SK-N-SH (cell line): ENCODE data around the gene KRT13. TPM values are rescaled to one million over a fixed set of nuclear protein-coding genes. Genes with fewer than 3 reads are reported as not detected.

Experiments
- CTCF ChIA-PET: fragments of 300-600, 350-600 bp; formaldehyde crosslinking; extraction: SDS; loops from one replicate; lab custom pipeline; 2021; lab: Yijun Ruan, JAX
- POLR2A ChIA-PET: fragments of 350-600 bp; sonication (Branson Sonifier 250); formaldehyde crosslinking; extraction: SDS; loops from one replicate; lab custom pipeline; 2020; ENCODE audit warnings: antibody characterized with exemption, inconsistent platforms; lab: Yijun Ruan, JAX
- DNase-seq: peaks from one replicate; pipeline ENCODE4 v3.0.0; 2012
- H2AFZ ChIP-seq: fragments of 200-600 bp; sonication (generic); 2 replicates; pipeline ENCODE4 v1.8.1; 2016; ENCODE audit warnings: antibody characterized with exemption, mild to moderate bottlenecking, low read depth
- H3F3A ChIP-seq: fragments of 200-600 bp; sonication (generic); replicated peaks from 2 replicates; pipeline ENCODE3; 2016; ENCODE audit warnings: antibody characterized with exemption, mild to moderate bottlenecking; ENCODE audit not compliant: insufficient read depth
- H3K27ac ChIP-seq, 2 experiments: fragments of 200-500 bp in 1 of 2; fragments of 200-600 bp in 1 of 2; sonication (Bioruptor generic) in 1 of 2; sonication (generic), shearing (Covaris generic) in 1 of 2; 2 replicates each; pipeline versions ENCODE4 v1.5.1 to v1.6.1; 2014 to 2016; ENCODE audit warnings: low read depth in 2 of 2, inconsistent platforms in 1 of 2, low read length in 1 of 2, mild to moderate bottlenecking in 1 of 2, mixed read lengths in 1 of 2
- H3K27me3 ChIP-seq: fragments of 200-600 bp; sonication (generic), shearing (Covaris generic); 2 replicates; pipeline ENCODE4 v1.6.1; 2016; ENCODE audit warnings: mixed run types; ENCODE audit not compliant: insufficient read depth
- H3K36me3 ChIP-seq, 2 experiments: fragments of 200-500 bp in 1 of 2; fragments of 200-600 bp in 1 of 2; sonication (Bioruptor generic) in 1 of 2; sonication (generic) in 1 of 2; replicated peaks in 1 of 2; 2 replicates each; pipeline versions ENCODE3 to v1.5.1; 2014 to 2016; ENCODE audit warnings: low read length in 1 of 2, mild to moderate bottlenecking in 1 of 2; ENCODE audit not compliant: insufficient read depth in 2 of 2, control insufficient read depth in 1 of 2
- H3K4me1 ChIP-seq, 2 experiments: fragments of 200-500 bp in 1 of 2; fragments of 200-600 bp in 1 of 2; sonication (Bioruptor generic) in 1 of 2; sonication (generic), shearing (Covaris generic) in 1 of 2; 2 replicates each; pipeline versions ENCODE4 v1.5.1 to v1.6.1; 2014 to 2016; ENCODE audit warnings: low read depth in 1 of 2, low read length in 1 of 2, mixed run types in 1 of 2; ENCODE audit not compliant: insufficient read depth in 2 of 2, control insufficient read depth in 1 of 2
- H3K4me2 ChIP-seq: fragments of 200-600 bp; sonication (generic), shearing (Covaris generic); 2 replicates; pipeline ENCODE4 v1.6.1; 2017; ENCODE audit warnings: mixed run types
- H3K4me3 ChIP-seq, 2 experiments: fragments of 200-500 bp in 1 of 2; fragments of 200-600 bp in 1 of 2; sonication (Bioruptor generic) in 1 of 2; sonication (generic), shearing (Covaris generic) in 1 of 2; 2 replicates each; pipeline versions ENCODE4 v1.5.1 to v1.8.1; 2014 to 2016; ENCODE audit warnings: low read depth in 2 of 2, inconsistent platforms in 1 of 2, low read length in 1 of 2, mild to moderate bottlenecking in 1 of 2, mixed read lengths in 1 of 2, moderate library complexity in 1 of 2
- H3K79me2 ChIP-seq: fragments of 200-600 bp; sonication (generic); 2 replicates; pipeline ENCODE4 v1.8.1; 2017; ENCODE audit warnings: mild to moderate bottlenecking; ENCODE audit not compliant: insufficient read depth
- H3K9ac ChIP-seq: fragments of 200-600 bp; sonication (generic); 2 replicates; pipeline ENCODE4 v1.6.1; 2017; ENCODE audit warnings: mixed run types
- H3K9me2 ChIP-seq: fragments of 200-600 bp; sonication (generic); 2 replicates; pipeline ENCODE4 v1.6.1; 2017; ENCODE audit warnings: mixed run types
- H3K9me3 ChIP-seq: fragments of 200-600 bp; sonication (generic); 2 replicates; pipeline ENCODE4 v1.6.1; 2017; ENCODE audit warnings: mixed run types, mild to moderate bottlenecking, moderate library complexity
- H4K20me1 ChIP-seq: fragments of 200-600 bp; sonication (generic); 2 replicates; pipeline ENCODE4 v1.6.1; 2017; ENCODE audit warnings: mild to moderate bottlenecking, mixed run types; ENCODE audit not compliant: insufficient read depth
- CTCF ChIP-seq: fragments of 200-600 bp; sonication (generic); IDR thresholded peaks from 2 replicates; pipeline ENCODE4 v1.6.1; 2017; ENCODE audit warnings: antibody characterized with exemption, mild to moderate bottlenecking, moderate library complexity
- ELF1 ChIP-seq: IDR thresholded peaks from 2 replicates; pipeline ENCODE4 v1.4.0; 2012
- EP300 ChIP-seq, 2 experiments: IDR thresholded peaks; 2 replicates each; pipeline versions ENCODE4 v1.4.0 to v1.6.1; 2012; ENCODE audit warnings: borderline replicate concordance in 1 of 2, low read depth in 1 of 2, low read length in 1 of 2
- FOSL2 ChIP-seq: IDR thresholded peaks from 2 replicates; pipeline ENCODE4 v1.4.0; 2012; ENCODE audit warnings: low read depth, mild to moderate bottlenecking, moderate library complexity, borderline replicate concordance
- GABPA ChIP-seq: IDR thresholded peaks from 2 replicates; pipeline ENCODE4 v1.4.0; 2012; ENCODE audit warnings: low read depth, mild to moderate bottlenecking
- IRF3 ChIP-seq: fragments of 150-350 bp; IDR thresholded peaks from 2 replicates; pipeline ENCODE4 v1.6.1; 2016; ENCODE audit warnings: mild to moderate bottlenecking, low read depth, low read length
- MXI1 ChIP-seq: IDR thresholded peaks from 2 replicates; pipeline ENCODE4 v1.6.1; 2012; ENCODE audit warnings: mild to moderate bottlenecking, low read depth, low read length, improper control_type of control experiment
- RCOR1 ChIP-seq: fragments of 150-350 bp; IDR thresholded peaks from 2 replicates; pipeline ENCODE4 v1.6.1; 2017; ENCODE audit warnings: antibody characterized with exemption, low read length
- REST ChIP-seq: IDR thresholded peaks from 2 replicates; pipeline ENCODE4 v1.6.1; 2012; ENCODE audit warnings: mild to moderate bottlenecking, low read depth, low read length, moderate library complexity
- RFX5 ChIP-seq: IDR thresholded peaks from 2 replicates; pipeline ENCODE4 v1.6.1; 2012; ENCODE audit warnings: mild to moderate bottlenecking, improper control_type of control experiment, low read length
- RXRA ChIP-seq: IDR thresholded peaks from 2 replicates; pipeline ENCODE4 v1.4.0; 2012; ENCODE audit warnings: low read depth, mild to moderate bottlenecking, borderline replicate concordance
- TCF12 ChIP-seq: IDR thresholded peaks from 2 replicates; pipeline ENCODE4 v1.4.0; 2012
- USF2 ChIP-seq: fragments of 150-350 bp; IDR thresholded peaks from 2 replicates; pipeline ENCODE4 v1.6.1; 2017; ENCODE audit warnings: antibody characterized with exemption, low read length, low read depth, borderline replicate concordance
- ZBTB33 ChIP-seq: IDR thresholded peaks from 2 replicates; pipeline ENCODE4 v1.4.0; 2012; ENCODE audit warnings: low read depth, borderline replicate concordance
- WGBS: methylation state at CpG from one replicate; pipeline ENCODE4 v1.1.6; 2017; ENCODE audit warnings: low lambda C conversion rate; 5-methylcytosine and 5-hydroxymethylcytosine counted together
- polyA plus RNA-seq, 3 experiments: library from polyadenylated mRNA; depleted of rRNA; stranded (reverse); fragments of >200 nt; gene quantifications; 2 replicates each; pipeline ENCODE4 v1.2.3, GENCODE V29; 2012

Gene KRT13
- polyA plus RNA-seq, 1 of the 3 experiments (the other 2 are of a cell fraction), result 0.39 TPM

GRCh38 chr17:41480136-41480535, 25.3 kb downstream of the KRT13 start:
- H3K79me2 ChIP-seq, result no peaks in the 10 kb centered on the region
- H3K27ac ChIP-seq, result no peak overlapping the region
- no peak overlapping the region for H3K9ac ChIP-seq
- DNase-seq, result no peak
- H4K20me1 ChIP-seq, result no peaks in the 10 kb centered on the region
- no peak for TF ChIP-seq IRF3
- no peak for TF ChIP-seq ZBTB33
- no peak for TF ChIP-seq USF2
- TF ChIP-seq FOSL2, result no peak
- TF ChIP-seq, all 33 proteins: peak for 0
- POLR2A ChIA-PET, result no interaction called here
- peaks cover 0 to 14% of the 10 kb centered on the region in 2 experiments; a peak in 1 of 4 replicates for H3K4me1 ChIP-seq
- no peaks in the 10 kb centered on the region for H3K9me2 ChIP-seq
- no peaks in the 10 kb centered on the region for H3F3A ChIP-seq
- WGBS, result 19% methylated on average over 2 of the region's 2 CpGs
- H3K27me3 ChIP-seq, result no peaks in the 10 kb centered on the region
- H3K9me3 ChIP-seq, result no peaks in the 10 kb centered on the region
- no peaks in the 10 kb centered on the region for H3K36me3 ChIP-seq
- CTCF ChIA-PET, result interaction anchor here (1.1 to 1.4 kb wide), 4 partner anchors 32 to 74 kb away, joined by 3 read pairs; no protein-coding TSS in a partner anchor
- H3K4me3 ChIP-seq, result no peak overlapping the region
- no peak overlapping the region for H3K4me2 ChIP-seq
- no peak overlapping the region for H2AFZ ChIP-seq

- Histone ChIP-seq H3K9me3 (no peaks in the 10 kb centered on the region), H3K27ac (no peak overlapping the region), H3K4me1 (peaks cover 0 to under 1% of the 10 kb centered on the region in 2 experiments; a peak in 1 of 4 replicates), H4K20me1 (no peaks in the 10 kb centered on the region), H3K4me3 (no peak overlapping the region), H3K36me3 (no peaks in the 10 kb centered on the region), H3K9me2 (no peaks in the 10 kb centered on the region), H3K9ac (no peak overlapping the region), H3F3A (no peaks in the 10 kb centered on the region), H3K27me3 (no peaks in the 10 kb centered on the region), H2AFZ (no peak overlapping the region), H3K4me2 (no peak overlapping the region), H3K79me2 (no peaks in the 10 kb centered on the region)
- CTCF ChIA-PET, result interaction anchor here (0.9 to 1.1 kb wide), 2 partner anchors 11 to 71 kb away, joined by 3 read pairs; partner anchors contain the start of gene KRT32
- no peak for DNase-seq
- WGBS, result 81% methylated on average over 2 of the region's 8 CpGs
- POLR2A ChIA-PET, result no interaction called here
- no peak for TF ChIP-seq RXRA
- no peak for TF ChIP-seq GABPA
- no peak for TF ChIP-seq CTCF
- no peak for TF ChIP-seq FOSL2
- no peak for TF ChIP-seq MXI1
- no peak for TF ChIP-seq TCF12
- TF ChIP-seq RCOR1, result no peak
- no peak for TF ChIP-seq ELF1
- no peak for TF ChIP-seq EP300 (IDR thresholded peaks at IDR 0.05; ENCODE audit: borderline replicate concordance in 1 of 2, low read depth in 1 of 2, low read length in 1 of 2)
- TF ChIP-seq RFX5, result no peak
- no peak for TF ChIP-seq REST
- no peak for TF ChIP-seq IRF3
Measured at GRCh38 chr17:41478237-41478636, 27.2 kb downstream of the KRT13 start.
